ENCODE results near the gene CIAPIN1. TPM values are rescaled to one million over a fixed set of nuclear protein-coding genes. Genes with fewer than 3 reads are reported as not detected.

Gene CIAPIN1
- total RNA-seq, 1 donor from 2014 or later, result 52.4 TPM

DNA sequence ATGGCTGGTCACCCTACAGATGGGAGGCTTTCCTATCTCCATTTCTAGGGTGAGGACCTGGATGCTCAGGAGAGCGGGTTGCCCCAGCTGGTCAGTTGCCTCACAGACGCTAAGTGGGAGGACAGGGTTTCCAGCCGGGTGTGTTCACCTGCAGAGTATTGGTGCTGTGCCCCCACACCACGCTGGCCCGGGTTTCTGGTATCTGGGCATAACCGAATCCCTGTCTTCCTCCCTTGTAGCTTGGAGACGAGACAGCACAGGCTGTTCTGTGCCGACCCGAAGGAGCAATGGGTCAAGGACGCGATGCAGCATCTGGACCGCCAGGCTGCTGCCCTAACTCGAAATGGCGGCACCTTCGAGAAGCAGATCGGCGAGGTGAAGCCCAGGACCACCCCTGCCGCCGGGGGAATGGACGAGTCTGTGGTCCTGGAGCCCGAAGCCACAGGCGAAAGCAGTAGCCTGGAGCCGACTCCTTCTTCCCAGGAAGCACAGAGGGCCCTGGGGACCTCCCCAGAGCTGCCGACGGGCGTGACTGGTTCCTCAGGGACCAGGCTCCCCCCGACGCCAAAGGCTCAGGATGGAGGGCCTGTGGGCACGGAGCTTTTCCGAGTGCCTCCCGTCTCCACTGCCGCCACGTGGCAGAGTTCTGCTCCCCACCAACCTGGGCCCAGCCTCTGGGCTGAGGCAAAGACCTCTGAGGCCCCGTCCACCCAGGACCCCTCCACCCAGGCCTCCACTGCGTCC lies 65.2 kb downstream of the CIAPIN1 start:
- no peak for ATAC-seq

DNA sequence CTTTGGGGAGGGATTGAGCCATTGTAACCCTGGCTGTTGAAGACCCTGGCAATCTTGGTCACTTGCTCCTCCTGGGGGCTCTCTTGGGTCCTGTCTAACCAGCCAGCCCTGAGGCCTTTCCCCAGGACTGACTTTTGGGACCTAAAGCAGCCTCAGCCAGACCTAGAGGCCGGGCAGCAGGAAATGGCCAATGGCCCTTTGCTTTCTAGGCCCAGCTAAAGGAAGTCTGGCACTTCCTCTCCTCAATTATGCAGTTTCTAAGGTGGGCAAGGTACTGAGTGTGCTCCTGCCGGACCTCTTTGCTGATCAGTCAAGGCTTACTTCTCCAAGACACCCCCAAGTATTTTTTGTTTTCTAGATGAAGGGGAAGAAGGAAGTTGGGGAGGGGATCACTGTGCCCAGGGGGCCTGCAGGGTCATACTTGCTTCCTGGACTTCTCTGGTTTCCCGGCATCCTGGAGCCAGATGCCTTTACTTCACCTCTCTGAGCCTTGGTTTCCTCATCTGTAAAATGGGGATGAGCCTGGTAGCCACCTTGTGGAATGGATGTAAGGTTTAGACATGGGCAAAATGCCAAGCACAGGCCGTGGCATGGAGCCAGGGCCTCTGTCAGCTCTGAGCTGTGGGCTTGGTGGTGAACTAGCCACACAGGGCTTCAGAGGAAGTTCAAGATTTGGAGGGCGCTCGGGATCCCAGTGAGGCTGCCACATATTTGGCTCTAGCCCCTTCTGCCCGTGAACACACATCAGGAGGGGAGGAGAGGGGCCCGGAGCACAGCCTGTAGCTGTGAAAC lies 66.3 kb downstream of the CIAPIN1 start:
- ATAC-seq, result no peak

DNA sequence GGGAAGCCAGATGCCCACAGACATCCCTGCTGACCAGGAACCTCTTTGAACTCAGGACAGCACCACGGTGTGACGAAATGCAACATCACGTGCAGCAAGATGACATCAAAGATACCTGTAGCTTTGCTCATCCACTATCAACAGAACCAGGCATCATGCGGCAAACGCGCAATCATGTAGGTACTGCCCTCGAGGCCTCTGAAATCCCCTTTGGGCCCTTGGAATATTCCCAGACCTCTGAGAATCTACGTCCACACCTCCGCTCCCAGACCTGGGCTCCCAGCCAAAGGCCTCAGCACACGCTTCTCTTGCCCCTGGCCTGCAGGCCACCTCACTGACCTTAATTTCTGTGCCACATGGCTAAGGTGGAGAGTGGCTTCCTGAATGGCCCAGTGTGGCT lies 67.6 kb downstream of the CIAPIN1 start:
- ATAC-seq, result no peak

Other genes with a start within 250 kb of the CIAPIN1 start
- 43.4 TPM for gene ARL2BP, start 202.1 kb downstream of the CIAPIN1 start, total RNA-seq
- 9.3 TPM for gene PLLP, start 162.7 kb downstream of the CIAPIN1 start, total RNA-seq
- 0.20 TPM for gene CCL22, start 88.6 kb downstream of the CIAPIN1 start, total RNA-seq
- 3.7 TPM for gene CX3CL1, start 74.9 kb downstream of the CIAPIN1 start, total RNA-seq
- 1.6 TPM for gene CCL17, start 42.6 kb downstream of the CIAPIN1 start, total RNA-seq
- 44.6 TPM for gene COQ9, start 94 bp upstream of the CIAPIN1 start, total RNA-seq
- 32.0 TPM for gene POLR2C, start 15.3 kb upstream of the CIAPIN1 start, total RNA-seq
- gene DOK4, start 39.1 kb upstream of the CIAPIN1 start, total RNA-seq, result 25.0 TPM
- gene CCDC102A, start 89.2 kb upstream of the CIAPIN1 start, total RNA-seq, result 1.4 TPM
- gene ADGRG5, start 95.3 kb upstream of the CIAPIN1 start, total RNA-seq, result 0.44 TPM
- 93.7 TPM for gene ADGRG1, start 181.2 kb upstream of the CIAPIN1 start, total RNA-seq
- gene ADGRG3, start 220.9 kb upstream of the CIAPIN1 start, total RNA-seq, result 0.84 TPM
- gene DRC7, start 247.4 kb upstream of the CIAPIN1 start, total RNA-seq, result not detected